Measurements from ENCODE around the gene KCNK5.

KCNK5 gene

DNA sequence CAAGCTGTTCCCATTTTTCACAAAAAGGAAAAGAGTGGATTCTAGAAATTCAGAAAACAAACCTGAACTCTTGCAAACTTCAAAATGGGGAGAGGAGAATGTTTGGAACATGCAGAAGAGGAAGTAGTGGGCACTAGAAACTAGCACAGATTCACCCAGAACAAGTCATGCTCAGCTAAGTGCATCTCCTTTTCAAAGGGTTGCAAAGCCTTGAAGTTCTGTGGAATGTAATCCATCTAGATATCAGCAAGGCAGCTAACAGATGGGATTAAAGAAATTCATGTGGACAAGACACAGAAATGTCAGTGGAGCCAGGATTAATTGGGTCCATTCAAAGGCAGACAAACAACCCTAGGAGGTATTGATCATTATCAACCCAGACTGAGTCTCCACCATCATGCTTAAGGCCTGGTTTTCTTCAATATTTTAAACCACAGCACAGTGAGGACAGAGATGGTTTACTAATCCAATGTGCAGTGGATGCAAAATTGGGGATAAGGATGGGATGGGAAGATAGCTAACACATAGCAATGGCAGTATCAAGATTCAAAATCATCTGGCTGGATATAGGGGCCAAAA, 31.3 kb downstream of the KCNK5 start:
- no peak for DNase-seq (ENCODE audit: low read depth, low spot score)

- no peak for DNase-seq (ENCODE audit: low read depth, low spot score)
Measured at GRCh38 chr6:39197521-39197920, 31.8 kb downstream of the KCNK5 start.

GRCh38 chr6:39196673-39197091, 32.6 kb downstream of the KCNK5 start:
- no peak for DNase-seq (ENCODE audit: low read depth, low spot score)

DNA sequence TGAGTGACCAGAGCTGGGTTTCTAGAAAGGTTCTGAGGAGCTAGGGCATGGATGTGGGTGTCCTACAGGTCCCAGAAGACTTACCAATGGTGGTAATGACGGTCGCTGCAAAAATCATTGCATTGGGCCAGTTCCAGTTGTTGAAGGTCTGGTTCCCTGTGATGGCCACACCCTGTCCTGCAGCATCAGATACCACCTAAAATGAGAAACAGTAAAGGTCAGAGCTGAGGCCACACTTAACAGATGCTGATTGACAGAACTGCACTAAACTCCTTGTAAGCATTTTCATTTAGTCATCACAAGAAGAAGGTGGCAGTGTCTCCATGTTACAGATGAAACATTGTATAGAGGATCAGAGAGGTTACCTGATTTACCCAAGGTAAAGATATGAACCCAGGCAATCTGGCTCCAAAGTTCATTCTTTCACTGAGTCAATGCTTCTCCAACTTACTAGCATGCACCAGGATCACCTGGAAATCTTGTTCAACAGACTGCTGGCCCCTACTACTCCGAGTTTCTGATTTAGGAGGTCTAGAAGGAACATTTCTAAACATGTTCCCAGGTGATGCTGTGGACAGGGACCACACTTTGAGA, 33.4 kb downstream of the KCNK5 start:
- DNase-seq (ENCODE audit: low read depth, low spot score), result no peak

- no peak for DNase-seq (ENCODE audit: low read depth, low spot score)
Measured at GRCh38 chr6:39194466-39194865, 34.8 kb downstream of the KCNK5 start.

GRCh38 chr6:39193201-39193791, 36.0 kb downstream of the KCNK5 start:
- DNase-seq (ENCODE audit: low read depth, low spot score), result no peak

DNA sequence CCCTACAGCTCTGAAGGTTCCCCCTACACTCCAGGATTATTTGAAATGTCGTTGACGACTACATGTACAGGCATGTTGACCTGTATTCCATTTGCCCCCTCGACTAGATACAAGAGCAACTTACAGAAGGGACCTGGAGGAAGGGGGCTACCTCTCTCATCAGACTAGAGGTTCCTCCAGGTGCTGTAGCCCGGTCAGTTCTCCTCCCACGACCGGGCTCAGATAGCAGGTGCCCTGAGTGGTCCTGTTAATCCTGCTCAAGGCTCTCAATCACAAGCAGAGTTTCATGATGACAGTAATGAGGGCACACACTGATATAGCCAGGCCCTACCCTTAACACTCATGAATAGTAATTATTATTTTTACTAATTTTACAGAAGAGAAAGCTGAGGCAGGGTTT, 36.5 kb downstream of the KCNK5 start:
- no peak for DNase-seq (ENCODE audit: low read depth, low spot score)

DNA sequence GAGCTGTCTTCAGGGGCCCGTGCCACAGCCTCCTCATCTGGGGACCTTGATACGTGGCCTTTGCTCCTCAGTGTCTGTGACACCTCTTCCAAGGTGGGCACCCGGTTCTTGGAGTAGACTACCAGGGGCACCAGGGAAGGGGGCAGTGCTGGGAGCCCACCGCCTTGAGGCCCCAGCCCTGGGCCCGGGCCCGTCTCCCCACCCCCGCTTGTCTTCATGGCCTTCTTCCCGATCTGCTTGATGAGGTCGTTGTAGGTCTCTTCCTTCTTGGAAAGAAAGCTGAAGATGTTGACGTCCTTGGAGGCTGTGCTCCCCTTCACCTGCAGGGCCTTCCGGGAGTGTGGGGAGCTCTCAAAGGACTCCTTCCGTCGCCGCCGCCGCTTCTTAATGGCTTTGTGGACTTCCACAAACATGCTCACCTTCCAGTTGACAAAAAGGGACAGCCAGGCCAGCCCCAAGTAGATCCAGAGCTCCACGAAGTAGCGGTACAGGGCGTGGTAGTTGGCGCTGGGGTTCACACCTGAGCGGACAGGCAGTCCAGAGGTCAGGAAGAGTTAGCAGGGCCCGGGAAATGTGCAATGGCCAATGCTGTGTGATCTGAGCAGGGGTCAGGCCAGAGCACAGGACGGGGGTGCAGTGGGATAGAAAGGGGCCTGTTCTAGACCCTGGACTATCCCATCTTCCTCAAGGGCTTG, 37.9 kb downstream of the KCNK5 start:
- DNase-seq (ENCODE audit: low read depth, low spot score), result no peak

- no peak for DNase-seq (ENCODE audit: low read depth, low spot score)
Measured at GRCh38 chr6:39190545-39191235, 38.6 kb downstream of the KCNK5 start.

DNA sequence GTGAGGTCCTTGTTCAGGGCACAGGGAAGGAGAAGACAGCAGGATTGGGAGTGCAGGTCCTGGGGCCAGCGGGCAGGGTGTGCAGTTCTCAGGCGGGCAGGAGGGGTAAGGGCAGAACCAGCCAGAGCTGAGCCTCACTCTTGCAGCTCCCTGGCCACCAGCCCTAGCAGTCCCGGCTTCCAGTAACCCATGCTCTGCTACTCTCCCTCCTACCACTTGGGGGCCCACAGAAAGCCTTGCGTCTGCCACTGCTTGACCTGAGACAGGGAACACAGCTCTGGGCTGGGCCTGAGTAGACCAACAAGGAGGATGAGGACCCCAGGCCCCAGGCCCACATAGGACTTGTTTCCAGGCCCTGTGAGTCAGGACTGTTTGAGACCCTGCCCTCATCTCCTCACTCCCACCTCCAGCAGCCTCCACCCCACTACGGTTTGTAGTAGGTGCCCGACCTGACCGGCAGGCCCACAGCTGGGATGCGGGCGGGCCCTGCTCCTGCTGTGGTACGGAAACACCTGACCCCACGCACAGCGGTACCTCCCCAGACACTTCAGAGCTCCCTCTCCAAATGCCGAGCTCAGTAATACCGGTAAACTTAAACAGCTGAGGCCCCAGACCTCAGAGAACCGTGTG, 39.2 kb downstream of the KCNK5 start:
- no peak for DNase-seq (ENCODE audit: low read depth, low spot score)

- DNase-seq (ENCODE audit: low read depth, low spot score), result no peak
Measured at GRCh38 chr6:39189131-39189530, 40.1 kb downstream of the KCNK5 start.

GRCh38 chr6:39188571-39188970, 40.7 kb downstream of the KCNK5 start:
- no peak for DNase-seq (ENCODE audit: low read depth, low spot score)

- no peak for DNase-seq (ENCODE audit: low read depth, low spot score)
Measured at GRCh38 chr6:39188098-39188450, 41.2 kb downstream of the KCNK5 start.

GRCh38 chr6:39184906-39185580, 44.2 kb downstream of the KCNK5 start:
- no peak for DNase-seq (ENCODE audit: low read depth, low spot score)

- no peak for DNase-seq (ENCODE audit: low read depth, low spot score)
Measured at GRCh38 chr6:39182604-39183003, 46.7 kb downstream of the KCNK5 start.

- no peak for DNase-seq (ENCODE audit: low read depth, low spot score)
Measured at GRCh38 chr6:39181826-39182225, 47.4 kb downstream of the KCNK5 start.

DNA sequence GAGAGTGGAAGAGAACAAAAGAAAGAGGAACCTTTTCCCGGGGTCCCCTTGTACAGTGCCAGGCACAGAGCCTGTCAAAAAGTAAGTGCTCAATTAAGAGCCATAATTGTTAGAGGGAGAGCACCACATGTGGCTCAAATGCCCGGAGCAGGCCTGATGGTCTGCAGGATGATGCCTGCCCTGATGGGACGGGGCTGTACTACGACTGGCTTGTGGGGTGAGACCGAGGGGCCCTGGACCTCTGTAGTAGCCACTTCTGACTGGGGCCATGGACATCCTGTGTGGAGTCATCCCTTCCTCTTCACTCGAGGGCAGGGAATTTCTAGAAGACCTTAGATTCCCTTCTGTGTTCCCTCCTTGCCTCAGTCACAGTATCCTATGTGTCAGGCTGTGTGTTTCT, 47.9 kb downstream of the KCNK5 start:
- DNase-seq (ENCODE audit: low read depth, low spot score), result no peak

DNA sequence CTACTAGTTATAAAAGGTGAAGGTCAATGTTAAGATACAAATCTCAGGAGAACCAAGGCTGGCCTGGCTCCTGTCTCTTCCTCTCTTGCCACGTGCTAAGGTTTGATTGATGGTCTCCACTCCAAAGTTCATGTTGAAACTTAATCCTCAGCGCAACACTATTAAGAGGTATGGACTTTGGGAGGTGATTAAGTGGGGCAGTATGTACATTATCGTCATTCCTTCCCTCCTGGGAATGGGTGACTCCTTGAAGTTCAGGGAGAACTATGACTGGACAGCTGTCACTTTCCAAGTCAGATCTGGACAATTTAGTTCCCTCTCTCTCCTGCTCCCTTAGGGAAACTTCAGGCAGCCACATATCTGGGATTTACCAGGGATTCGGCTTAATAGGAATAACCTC, 50.5 kb downstream of the KCNK5 start:
- DNase-seq (ENCODE audit: low read depth, low spot score), result no peak

- DNase-seq (ENCODE audit: low read depth, low spot score), result no peak
Measured at GRCh38 chr6:39178235-39178634, 51.0 kb downstream of the KCNK5 start.

- DNase-seq (ENCODE audit: low read depth, low spot score), result no peak
Measured at GRCh38 chr6:39177130-39177529, 52.1 kb downstream of the KCNK5 start.

- no peak for DNase-seq (ENCODE audit: low read depth, low spot score)
Measured at GRCh38 chr6:39173270-39173669, 56.0 kb downstream of the KCNK5 start.

Data from brain pericyte (primary cell).